ENCODE results near the gene KDM1B. TPM values are rescaled to one million over a fixed set of nuclear protein-coding genes. Genes with fewer than 3 reads are reported as not detected.

The KDM1B gene
- total and polyA plus RNA-seq, 2 experiments from 2014 or later = 1.6 to 15.4 TPM

DNA sequence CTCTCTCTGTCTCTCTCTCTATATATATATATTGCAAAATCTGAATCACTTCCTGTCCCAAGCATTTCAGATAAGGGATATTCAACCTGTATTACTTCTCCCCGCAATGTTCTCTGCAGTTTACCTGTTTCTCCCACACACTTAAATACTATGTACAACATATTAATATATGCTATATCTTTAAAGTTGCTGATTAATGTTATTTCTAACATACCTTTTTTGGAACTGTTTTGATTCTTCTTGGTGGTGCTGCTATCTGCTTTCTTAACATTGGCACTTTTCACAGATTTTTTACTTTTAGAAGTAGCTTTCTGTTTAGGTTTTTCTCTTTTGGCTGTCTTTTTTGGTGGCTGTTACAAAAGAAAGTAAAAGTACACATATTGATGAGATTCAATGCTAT is 81.9 kb downstream of the KDM1B start:
- Histone ChIP-seq H3K4me1 (ENCODE audit: low read depth) (no peaks in the 10 kb centered on the region), H3K9me3 (ENCODE audit: low read depth) (no peaks in the 10 kb centered on the region), H3K27ac (no peak overlapping the region), H3K4me3 (no peak overlapping the region), H3K27me3 (no peaks in the 10 kb centered on the region), H3K36me3 (peaks cover 26% of the 10 kb centered on the region)
- TF ChIP-seq CTCF (IDR thresholded peaks at IDR 0.05; ENCODE audit: low read depth, low read length) = no peak
- DNase-seq (ENCODE audit: low read depth in 1 of 2, low spot score in 1 of 2) = no peak

DNA sequence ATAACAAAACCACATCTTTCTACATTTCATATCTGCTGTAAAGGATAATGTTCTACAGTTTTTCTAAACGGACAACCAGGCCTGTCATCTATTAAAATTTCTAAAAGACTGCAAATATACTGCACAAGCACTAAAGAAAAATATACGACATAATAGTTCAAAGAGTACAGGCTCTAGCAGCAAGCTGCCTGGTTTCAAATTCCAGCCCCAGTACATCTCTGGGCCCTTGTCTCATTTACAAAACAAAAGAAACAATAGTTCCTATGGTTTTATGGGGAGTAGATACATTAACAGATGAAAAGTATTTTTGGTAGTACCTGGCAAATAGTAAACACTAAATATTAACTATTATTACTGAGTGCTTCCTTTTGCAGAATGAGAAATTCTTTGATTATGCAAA is 85.0 kb downstream of the KDM1B start:
- H3K36me3 ChIP-seq = peaks cover 28% of the 10 kb centered on the region
- no peaks in the 10 kb centered on the region for H3K4me1 ChIP-seq (ENCODE audit: low read depth)
- no peak overlapping the region for H3K4me3 ChIP-seq
- no peaks in the 10 kb centered on the region for H3K27me3 ChIP-seq
- no peak for DNase-seq (ENCODE audit: low read depth in 1 of 2, low spot score in 1 of 2)
- no peak for TF ChIP-seq CTCF (IDR thresholded peaks at IDR 0.05; ENCODE audit: low read depth, low read length)
- H3K27ac ChIP-seq = no peak overlapping the region
- no peaks in the 10 kb centered on the region for H3K9me3 ChIP-seq (ENCODE audit: low read depth)

DNA sequence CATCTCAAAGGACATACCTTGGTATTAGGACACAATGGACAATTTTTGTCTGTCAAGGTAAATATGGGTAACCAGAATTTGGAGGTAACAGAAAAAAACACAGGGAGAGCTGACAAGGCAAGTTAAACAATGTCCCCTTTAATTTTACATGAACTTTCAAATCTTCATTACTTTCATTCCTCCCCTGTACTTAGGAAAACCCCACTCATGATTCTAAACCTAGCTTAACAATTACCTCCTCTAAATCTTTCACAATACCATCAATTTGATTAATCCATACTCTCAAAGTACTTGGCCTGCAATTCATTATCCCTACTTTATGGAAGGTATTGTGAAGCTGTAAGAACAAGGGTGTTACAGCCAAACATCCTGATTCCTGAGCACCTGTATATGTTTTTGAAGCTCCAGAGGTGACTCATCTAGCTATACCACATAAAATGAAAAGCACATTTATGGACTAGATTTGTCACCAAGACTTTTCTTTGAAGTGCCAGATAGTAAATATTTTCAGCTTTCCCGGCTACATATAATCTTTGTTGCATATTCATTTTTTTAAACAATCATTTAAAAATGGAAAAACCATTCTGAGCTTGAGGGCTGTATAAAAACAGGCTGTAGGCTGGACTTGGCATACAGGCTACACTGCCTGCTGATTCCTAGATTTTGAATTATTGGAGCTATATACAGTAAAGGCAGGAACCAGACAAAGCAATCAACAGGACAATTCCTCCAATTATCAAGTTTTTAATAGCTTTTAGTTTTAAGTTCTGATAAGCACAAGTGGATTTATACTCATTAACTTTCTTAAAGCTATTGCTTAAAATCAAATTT is 86.2 kb downstream of the KDM1B start:
- peaks cover 32% of the 10 kb centered on the region for H3K36me3 ChIP-seq
- H3K27me3 ChIP-seq = no peaks in the 10 kb centered on the region
- H3K4me3 ChIP-seq = no peak overlapping the region
- no peaks in the 10 kb centered on the region for H3K9me3 ChIP-seq (ENCODE audit: low read depth)
- no peaks in the 10 kb centered on the region for H3K4me1 ChIP-seq (ENCODE audit: low read depth)
- no peak for TF ChIP-seq CTCF (IDR thresholded peaks at IDR 0.05; ENCODE audit: low read depth, low read length)
- no peak for DNase-seq (ENCODE audit: low read depth in 1 of 2, low spot score in 1 of 2)
- no peak overlapping the region for H3K27ac ChIP-seq

- Histone ChIP-seq H3K36me3 (peaks cover 27% of the 10 kb centered on the region), H3K9me3 (ENCODE audit: low read depth) (no peaks in the 10 kb centered on the region), H3K4me1 (ENCODE audit: low read depth) (no peaks in the 10 kb centered on the region), H3K4me3 (no peak overlapping the region), H3K27ac (no peak overlapping the region), H3K27me3 (no peaks in the 10 kb centered on the region)
- peak in 1 of 2 donors; percentile 81 for DNase-seq (ENCODE audit: low read depth in 1 of 2, low spot score in 1 of 2)
- TF ChIP-seq CTCF (IDR thresholded peaks at IDR 0.05; ENCODE audit: low read depth, low read length) = no peak
Observed at GRCh38 chr6:18242062-18242851, 87.0 kb downstream of the KDM1B start.

GRCh38 chr6:18243302-18243893 is 88.2 kb downstream of the KDM1B start:
- Histone ChIP-seq H3K27ac (peak overlapping the region; percentile 19), H3K36me3 (peaks cover 20% of the 10 kb centered on the region), H3K4me3 (no peak overlapping the region), H3K9me3 (ENCODE audit: low read depth) (no peaks in the 10 kb centered on the region), H3K27me3 (no peaks in the 10 kb centered on the region), H3K4me1 (ENCODE audit: low read depth) (no peaks in the 10 kb centered on the region)
- TF ChIP-seq CTCF (IDR thresholded peaks at IDR 0.05; ENCODE audit: low read depth, low read length) = no peak
- no peak for DNase-seq (ENCODE audit: low read depth in 1 of 2, low spot score in 1 of 2)
